NCI-H2196 (cell line): ENCODE data around the gene ARG2.

ENCODE experiments used
- DNase-seq: peaks from one replicate; lab custom pipeline; 2025; ENCODE audit not compliant: unreplicated experiment; lab: John Stamatoyannopoulos, UW

Gene ARG2

DNA sequence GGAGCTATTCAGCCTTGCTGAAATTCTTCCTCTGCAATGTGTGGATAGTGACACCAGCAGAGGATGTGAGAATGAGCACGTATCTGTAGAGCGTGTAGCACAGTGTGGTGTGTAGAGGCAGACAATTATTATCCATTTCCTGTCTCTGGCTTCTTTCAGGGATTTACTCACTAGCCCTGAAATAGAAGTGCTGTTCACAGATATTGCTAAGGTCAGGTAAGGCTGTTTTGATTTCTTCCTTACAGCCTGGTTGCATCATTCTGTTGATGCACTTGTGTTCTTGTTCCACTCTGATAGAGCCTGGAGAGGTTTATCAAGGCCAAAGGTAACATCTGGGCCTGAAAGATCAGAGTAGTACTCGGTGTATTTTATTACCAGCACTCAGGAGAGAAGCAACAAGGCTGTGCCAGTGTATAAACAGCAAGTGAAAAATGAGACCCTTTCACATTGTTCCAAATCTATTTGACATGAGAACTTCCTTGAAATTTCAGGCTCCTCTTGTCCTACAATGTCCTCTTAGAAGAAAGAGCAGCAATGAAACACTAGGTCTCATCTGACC lies 16.7 kb downstream of the ARG2 start:
- peak; percentile 64 for DNase-seq

DNA sequence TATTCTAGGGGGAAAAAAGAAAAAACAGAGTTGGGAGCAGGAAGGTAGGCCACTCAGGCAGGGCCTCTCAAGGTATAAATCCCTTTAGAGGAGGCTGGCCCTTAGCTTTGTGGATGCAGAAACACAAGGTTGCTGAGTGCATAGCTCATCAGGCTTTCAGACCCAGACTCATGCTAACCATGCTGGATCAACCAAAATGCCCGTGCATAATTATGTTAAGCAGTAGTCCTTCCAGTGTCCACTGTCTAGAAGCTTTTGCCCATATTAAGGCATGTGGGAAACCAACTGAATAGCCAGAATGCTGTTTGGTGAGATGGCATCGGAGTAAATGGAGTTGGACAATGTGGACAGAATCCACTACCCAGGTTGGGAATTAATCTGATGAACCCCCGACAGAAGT lies 18.9 kb downstream of the ARG2 start:
- DNase-seq = no peak

DNA sequence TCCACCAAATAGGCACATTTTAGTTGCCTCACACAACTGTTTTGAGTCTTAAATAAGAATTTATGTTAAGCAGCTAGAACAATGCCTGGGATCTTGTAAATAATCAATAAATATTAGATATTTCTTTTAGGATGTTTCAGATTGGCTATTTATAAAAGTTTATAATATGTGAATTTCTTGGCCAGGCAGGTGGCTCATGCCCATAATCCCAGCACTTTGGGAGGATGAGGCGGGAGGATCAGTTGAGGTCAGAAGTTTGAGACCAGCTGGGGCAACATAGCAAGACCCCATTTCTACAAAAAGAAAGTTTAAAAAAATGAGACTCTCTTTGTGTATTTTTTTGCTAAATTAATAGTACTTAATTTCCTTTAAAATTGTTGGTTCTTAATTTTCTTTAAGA lies 21.8 kb downstream of the ARG2 start:
- no peak for DNase-seq

DNA sequence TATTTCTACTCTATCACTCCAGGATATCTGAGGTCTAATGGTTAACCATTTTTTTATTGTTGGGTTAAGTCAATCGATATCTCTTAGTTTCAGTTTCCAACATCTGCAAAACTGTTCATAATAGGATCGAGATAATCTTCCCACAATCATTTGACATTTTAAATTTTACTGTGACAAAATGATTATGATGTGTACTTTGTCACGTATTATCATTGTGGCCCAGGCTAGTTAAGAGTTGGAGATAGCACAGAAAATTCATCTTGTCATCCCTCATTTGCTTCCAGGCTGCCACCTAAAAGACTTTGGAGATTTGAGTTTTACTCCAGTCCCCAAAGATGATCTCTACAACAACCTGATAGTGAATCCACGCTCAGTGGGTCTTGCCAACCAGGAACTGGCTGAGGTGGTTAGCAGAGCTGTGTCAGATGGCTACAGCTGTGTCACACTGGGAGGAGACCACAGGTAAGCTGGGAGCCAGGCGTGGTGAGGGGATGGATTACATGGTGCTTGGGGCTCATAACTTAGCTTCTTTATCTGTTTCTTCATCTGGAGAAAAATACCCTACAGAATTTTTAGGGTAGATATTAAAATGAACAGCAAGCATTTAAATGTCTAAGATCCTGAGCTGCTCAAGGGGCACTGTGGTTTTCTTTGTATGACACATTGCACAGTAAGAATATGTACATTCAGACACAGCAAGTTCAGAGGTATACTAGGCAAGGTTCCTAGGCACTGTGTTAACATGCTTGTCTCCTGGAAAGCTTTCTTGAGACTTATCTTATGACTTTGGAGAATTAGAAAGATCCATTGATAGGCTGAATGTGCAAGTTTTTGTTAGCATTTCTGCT lies 22.4 kb downstream of the ARG2 start:
- no peak for DNase-seq

DNA sequence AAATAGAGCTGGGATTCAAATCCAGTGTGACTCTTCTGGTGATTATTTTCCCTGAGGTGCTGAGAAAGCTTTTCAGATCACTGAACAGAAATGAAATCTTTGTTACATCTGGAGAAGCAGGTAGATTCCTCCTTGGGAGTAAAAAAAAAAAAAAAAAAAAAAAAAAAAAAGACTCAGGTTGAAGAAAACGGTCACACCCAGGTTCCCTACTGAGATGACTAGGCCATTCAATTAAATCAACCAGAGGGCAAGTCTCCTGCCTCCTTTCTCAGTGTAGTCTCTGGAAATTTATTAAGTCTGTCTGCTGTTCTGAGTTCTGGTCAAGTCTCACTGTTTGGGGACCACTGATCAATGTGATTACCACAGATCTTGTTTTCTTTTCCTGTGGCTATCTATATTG lies 24.0 kb downstream of the ARG2 start:
- DNase-seq = no peak

DNA sequence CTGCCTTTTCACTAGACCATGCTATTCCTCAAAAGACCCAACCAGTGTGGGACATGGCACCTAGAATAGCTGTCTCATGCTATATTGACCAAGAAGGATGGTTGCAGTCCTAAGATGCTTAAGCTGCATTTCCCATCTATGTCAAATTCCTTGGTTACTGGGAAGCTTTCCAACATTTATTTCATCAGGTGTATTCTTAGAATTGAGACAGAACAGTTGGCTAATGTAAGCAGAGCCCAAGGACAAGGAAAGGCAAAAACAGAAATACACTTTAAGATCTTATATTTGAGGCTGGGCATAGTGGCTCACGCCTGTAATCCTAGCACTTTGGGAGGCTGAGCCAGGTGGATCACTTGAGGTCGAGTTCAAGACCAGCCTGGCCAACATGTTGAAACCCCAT lies 24.7 kb downstream of the ARG2 start:
- no peak for DNase-seq

DNA sequence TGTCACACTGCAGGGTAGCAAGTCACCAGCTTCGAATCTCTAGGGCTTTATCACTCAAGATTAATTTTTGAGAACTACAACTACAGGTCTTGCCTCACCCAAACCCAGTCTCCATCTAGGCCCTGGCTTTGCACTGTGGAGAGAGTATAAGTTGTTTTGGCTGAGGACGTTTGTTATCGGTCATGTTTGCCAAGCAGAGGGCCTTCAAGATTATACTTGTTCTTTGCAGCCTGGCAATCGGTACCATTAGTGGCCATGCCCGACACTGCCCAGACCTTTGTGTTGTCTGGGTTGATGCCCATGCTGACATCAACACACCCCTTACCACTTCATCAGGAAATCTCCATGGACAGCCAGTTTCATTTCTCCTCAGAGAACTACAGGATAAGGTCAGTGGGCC lies 25.7 kb downstream of the ARG2 start:
- DNase-seq = no peak

DNA sequence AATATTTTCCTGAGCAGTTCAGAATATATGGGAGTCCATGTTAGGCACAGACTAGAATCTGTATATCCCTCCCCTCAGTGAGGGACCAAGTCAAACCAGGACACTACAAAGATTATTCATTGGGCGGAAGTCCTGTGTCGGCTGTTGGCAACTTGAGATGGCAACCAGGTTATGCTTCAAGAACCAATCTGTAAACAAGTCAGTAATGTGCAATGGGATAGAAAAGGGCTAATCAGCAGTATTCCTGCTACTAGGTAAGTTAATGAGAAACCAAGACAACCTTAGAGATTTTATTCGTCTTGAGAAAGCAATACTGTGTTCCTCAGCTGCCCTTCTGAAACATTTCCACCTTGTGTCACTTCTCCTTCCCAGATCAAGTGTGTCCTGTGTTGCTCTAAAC lies 26.4 kb downstream of the ARG2 start:
- DNase-seq = no peak

DNA sequence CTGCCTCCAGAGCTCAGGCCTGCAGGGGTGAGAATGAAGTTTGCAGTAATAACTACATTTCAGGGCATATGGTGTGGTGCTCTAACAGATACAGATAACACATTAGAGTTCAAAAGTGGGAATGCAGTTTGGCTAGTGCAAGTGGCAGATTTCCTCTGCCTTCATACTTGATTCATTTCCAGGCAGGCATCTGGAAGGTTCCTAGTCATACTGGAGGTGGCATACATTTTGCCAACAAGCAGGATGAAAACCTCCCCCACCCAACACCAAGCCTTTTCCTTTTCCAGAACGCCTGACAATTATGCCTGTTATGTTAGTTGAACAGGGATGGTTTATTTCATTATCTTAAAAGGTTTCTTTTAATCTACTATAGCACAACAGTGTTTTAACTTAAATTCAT lies 30.4 kb downstream of the ARG2 start:
- no peak for DNase-seq

DNA sequence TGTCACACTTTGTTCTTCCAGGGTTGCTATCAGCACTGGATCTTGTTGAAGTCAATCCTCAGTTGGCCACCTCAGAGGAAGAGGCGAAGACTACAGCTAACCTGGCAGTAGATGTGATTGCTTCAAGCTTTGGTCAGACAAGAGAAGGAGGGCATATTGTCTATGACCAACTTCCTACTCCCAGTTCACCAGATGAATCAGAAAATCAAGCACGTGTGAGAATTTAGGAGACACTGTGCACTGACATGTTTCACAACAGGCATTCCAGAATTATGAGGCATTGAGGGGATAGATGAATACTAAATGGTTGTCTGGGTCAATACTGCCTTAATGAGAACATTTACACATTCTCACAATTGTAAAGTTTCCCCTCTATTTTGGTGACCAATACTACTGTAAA lies 31.0 kb downstream of the ARG2 start:
- DNase-seq = no peak

DNA sequence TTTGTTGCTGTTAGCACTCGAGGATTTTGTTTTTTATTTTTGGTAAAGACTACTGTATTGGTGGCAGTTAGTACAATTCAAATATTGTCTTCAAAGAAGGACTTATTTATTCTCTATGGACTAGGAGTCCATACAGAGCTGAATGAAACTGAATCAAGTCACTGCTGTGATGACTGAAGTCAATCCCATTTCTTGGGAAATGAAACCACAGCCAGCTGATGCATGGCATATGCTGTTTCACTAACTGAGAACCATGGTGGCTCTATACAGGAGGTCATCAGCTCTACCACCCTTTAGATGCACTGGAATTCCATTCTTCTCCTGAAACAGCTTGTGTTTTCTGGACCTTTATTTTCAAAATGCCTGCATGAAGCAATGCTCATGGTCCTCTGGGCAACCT lies 32.5 kb downstream of the ARG2 start:
- DNase-seq = no peak

DNA sequence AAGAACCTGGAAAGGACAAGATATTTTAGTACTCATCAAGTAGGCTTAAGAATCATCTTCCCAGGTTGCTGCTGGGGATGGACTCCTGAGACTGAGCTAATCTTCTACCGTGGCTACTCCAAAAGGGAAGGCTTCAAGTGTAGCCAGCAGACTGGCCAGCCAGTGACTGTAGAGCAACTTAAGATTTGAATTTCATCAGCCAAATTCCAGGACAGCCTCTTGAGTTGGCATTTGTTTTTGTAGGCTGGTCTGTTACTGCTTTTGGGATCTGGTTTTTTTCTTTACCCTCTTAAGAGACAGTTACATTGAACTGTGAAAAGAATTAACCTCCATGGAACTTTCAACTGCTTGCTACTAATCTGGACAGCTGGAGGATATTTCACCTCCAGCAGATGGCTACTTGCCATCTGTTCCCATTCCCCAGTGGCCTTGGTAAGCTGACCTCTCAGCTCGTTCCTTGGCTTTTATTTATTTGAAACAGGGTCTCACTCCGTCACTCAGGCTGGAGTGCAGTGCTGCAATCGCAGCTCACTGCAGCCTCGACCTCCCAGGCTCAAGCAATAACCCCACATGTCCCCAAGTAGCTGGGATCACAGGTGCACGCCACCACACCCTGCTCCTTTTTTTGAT lies 34.0 kb downstream of the ARG2 start:
- no peak for DNase-seq

DNA sequence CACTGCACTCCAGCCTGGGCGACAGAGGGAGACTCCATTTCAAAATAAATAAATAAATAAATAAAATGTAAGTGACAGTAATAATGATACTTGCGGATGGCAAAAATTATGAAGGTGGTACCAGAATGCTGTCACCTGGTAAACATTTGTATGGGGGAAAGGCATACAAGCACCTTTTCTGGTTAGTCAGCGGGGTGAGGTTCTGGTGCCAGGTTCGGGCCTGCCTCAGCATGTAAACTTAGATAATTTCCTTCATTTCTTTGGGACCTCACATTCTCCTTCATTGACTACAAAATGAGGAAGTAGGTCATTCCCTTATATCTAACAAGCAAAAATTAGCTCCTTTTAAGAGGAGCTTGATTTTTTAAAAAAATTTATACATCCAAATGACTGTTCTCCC lies 43.9 kb downstream of the ARG2 start:
- DNase-seq = no peak

DNA sequence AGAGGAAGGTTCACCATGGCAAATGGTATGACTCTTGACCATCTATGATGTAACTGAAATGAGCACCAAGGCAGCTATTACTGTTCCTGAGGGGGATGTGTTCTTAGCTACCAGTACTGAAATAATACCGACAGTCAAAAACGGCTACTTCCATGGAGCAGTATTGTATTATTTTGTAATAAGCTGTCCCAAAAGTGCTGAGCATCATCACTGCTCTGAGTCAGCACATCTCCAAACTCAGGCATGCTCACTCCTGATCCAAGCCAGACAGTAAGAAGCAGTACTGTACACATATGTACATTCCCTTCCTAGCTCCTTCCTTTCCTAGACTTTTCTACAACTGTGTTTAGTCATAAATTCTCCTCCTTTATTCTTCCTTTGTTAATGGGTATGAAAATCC lies 46.1 kb downstream of the ARG2 start:
- no peak for DNase-seq

DNA sequence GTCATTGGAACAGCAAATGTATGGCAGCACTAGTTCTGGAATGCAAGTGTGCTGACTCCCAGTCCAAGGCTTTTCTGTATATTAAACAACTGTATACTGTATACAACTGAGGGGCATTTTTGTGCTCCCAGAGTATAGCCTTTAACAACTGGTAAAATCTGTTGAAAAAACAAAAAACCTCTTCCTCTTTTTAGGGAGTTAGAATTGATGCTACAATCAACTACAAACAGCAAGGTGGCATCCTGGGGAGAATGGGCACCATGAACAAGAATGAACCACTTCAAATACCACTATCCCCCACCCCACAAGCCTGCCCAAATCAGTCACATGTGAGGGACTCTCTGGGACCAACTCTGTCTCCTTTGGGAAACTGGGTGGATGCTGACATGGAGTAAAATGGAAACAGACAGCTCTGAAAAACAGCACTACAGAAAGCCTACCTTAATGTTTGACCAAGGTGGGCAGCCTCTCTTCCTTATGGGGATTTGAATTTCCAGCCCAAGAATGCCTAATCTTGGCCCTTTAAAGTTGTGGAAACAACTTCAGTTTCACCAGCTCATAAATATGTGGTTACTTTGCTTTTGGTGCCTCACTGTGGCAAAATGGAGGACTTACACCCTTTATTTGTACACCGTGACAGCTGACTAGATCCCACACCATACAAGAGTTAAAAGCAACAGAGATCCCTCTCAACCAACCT lies 47.2 kb downstream of the ARG2 start:
- DNase-seq = peak; percentile 40

DNA sequence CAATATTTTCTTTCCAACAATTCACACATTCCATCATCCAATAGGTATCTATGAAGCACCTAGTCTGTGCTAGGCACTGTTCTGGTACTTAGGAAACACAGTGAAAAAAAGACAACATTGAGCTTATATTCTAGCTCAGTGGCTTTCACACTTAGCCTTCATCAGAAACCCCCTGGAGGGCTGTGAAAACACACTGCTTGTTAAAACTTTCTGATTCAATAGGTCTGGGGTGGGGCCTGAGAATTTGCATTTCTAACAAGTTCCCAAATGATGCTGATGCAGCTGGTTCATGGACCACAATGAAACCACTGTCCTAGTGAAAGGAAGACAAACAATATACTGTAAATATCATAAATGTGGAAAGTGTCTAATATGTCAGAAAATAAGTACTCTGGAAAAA lies 48.8 kb downstream of the ARG2 start:
- DNase-seq = no peak

DNA sequence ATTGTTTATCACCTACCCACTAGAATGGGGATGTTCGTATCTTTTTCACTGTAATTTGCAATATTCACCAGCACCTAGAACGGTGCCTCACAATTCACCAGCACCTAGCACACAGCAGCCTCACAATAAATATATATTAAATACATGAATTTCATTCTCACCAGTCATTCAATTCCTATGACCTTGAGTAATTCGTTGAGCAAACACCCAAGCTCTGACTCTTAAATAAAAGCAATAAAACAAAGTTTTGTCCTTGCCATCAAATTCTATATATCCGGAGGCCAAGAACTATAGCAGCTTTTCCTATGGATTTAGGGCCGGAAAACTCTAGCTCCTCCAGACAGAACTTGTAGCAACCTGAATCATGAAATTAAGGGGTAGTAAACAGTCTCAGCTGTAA lies 53.7 kb downstream of the ARG2 start:
- DNase-seq = no peak

DNA sequence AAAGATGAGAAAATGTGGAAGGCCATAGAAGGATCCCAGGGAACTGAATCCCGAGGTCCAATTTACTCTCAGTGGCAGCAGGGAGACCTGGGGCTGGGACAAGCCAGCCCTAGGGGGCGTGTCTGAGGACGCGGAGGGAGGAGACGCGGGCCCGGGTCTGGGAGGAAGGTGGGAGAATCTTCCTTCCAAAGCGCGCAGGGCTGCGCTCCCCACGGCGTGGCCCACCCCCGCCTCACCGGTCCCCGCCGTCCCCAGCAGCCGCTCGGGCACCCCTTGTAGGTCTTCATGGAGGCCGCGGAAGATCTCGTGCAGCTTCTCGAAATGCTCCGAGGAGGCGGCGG lies 54.4 kb downstream of the ARG2 start:
- peak; percentile 72 for DNase-seq

DNA sequence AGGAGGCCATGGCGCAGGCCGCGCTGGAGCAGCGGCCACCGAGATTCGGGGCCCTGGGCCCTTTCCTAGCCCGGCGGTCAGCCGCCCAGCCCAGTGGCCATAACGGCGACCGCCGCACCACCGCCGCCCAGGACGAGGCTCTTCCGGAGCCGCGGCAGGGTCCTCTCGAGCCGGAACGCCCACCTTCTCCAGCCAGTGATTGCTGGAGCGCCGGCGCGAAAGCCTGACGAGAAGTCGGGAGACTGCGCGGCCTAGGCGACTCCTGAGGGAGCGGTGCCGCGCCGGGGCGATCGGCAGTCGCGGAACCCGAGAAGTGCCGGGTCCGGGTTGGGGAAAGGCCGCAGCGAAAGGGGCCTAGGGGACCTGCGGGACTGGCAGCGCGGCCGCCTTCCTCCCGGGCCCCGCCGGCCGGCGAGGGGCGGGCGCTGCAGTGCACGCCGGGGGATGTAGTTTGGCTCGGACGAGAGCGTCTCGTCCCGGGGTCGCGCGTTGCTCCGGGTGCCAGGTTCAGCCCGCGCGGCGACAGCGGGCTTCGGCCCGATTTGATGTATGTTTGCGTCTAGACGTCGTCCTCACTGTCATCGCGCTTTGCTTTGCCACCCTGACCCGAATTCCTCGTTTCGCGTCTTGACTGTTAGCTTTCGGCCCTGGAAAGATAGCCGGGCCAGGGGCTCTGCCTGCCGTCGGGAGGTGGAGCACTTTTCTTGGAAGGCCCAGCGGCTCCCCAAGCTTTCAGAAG lies 54.9 kb downstream of the ARG2 start, which contains the start of gene VTI1B:
Gene VTI1B (minus strand): TSS at position 153 of the 739 bp plus-strand sequence. CDS start 143 bp downstream, at position 10.
- DNase-seq = peak; percentile 72

DNA sequence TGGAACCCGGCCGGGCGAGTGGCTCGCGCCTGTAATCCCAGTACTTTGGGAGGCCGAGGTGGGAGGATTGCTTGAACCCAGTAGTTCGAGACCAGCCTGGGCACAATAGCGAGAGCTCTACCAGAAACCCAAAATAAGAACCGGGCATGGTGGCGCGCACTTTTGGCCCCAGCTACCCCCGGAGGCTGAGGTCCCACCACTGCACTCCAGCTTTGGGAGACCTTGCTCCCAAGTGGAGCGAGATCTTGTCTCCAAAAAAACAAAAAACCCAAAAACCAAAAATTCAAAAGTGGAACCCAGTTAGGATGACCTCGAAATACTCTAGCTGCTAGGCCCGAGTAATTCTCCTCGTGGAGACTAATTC lies 55.5 kb downstream of the ARG2 start:
- DNase-seq = no peak

DNA sequence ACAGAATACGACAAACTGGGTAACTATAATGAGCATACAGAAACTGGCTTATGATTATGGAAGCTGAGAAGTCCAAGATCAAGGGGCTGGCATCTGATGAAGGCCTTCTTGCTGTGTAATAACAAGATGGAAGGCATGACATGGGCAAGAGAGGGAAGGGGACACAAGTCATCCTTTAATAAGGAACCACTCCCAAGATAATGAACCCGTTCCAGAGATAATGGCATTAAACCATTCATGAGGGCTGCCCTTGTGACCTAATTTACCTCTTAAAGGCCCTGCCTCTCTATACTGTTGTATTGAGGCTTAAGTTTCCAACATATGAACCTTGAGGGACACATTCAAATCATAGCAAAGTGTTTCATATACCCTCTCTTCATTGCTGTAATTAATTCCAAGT lies 59.3 kb downstream of the ARG2 start:
- DNase-seq = no peak
